HG03469 (cell line): ENCODE measurements around the gene HBM.
"Not testable (repeated sequence)": the region's sequence is repeated elsewhere in the genome, so short reads cannot be mapped to it uniquely, and the experiment has no call there.

Experiments used
- ATAC-seq: cut with Tn5 transposase; IDR thresholded peaks from one replicate; pipeline ENCODE4 v1.9.1; 2021; ENCODE audit warnings: mild to moderate bottlenecking, moderate library complexity, moderate number of reproducible peaks; ENCODE audit not compliant: unreplicated experiment

Gene HBM

DNA sequence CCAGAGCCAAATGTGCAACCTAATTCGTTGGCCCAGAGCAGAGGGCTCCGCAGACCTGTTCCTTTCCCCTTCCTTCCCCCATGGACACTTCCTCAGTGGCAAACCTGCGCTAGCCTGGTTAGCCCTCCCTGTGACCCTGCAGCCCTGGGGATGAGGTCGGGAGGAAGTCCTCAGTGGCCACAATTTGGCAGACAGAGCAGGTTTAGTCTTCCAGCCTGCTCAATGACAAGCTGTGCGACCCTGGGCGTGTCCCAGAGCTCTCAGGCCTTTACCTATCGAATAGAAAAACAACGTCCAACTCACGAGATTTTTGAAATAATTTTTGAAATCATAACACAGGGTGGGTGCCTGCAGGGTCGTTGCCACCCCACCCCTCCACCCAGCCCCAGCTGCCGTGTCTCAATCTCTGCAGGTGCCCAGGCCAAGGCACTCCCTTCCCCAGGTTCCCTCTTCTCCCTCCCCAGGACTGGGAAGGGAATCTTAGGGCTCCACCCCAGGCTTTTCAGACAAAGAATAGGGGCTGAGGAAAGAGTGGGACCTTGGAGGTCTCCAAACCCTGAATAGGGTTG lies 1.4 kb downstream of the HBM start:
- ATAC-seq: no peak

DNA sequence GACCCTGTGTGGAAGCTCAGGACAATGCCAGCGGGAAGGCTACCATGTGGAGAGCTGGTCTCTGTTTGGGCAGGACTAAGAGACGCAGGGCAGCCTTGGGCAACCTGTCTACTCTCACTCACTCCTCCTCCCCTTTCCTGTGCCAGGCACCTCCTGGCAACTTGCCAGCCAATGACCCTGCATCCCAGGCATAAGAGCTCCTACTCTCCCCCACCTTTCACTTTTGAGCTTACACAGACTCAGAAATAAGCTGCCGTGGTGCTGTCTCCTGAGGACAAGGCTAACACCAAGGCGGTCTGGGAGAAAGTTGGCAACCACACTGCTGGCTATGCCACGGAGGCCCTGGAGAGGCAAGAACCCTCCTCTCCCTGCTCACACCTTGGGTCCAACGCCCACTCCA lies 2.6 kb downstream of the HBM start:
- no peak for ATAC-seq

DNA sequence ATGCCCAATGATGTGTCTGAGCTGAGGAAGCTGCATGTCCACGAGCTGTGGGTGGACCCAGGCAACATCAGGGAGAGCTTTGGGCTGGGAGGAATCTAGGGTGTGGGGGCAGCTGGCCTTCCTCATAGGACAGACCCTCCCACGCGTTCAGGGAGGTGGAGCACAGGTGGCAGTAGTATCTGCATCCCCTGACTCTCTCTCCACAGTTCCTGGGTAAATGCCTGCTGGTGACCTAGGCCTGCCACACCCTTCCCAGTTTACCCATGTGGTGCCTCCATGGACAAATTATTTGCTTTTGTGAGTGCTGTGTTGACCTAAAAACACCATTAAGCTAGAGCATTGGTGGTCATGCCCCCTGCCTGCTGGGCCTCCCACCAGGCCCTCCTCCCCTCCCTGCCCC lies 3.2 kb downstream of the HBM start:
- ATAC-seq: no peak

DNA sequence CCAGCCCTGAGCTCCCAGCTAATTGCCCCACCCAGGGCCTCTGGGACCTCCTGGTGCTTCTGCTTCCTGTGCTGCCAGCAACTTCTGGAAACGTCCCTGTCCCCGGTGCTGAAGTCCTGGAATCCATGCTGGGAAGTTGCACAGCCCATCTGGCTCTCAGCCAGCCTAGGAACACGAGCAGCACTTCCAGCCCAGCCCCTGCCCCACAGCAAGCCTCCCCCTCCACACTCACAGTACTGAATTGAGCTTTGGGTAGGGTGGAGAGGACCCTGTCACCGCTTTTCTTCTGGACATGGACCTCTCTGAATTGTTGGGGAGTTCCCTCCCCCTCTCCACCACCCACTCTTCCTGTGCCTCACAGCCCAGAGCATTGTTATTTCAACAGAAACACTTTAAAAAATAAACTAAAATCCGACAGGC lies 4.3 kb downstream of the HBM start:
- ATAC-seq: not testable (repeated sequence)

DNA sequence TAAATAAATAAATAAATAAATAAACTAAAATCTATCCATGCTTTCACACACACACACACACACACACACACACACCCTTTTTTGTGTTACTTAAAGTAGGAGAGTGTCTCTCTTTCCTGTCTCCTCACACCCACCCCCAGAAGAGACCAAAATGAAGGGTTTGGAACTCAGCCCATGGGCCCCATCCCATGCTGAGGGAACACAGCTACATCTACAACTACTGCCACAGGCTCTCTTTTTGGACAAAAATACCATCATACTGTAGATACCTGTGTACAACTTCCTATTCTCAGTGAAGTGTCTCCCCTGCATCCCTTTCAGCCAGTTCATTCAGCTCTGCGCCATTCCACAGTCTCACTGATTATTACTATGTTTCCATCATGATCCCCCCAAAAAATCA lies 5.0 kb downstream of the HBM start:
- no peak for ATAC-seq

DNA sequence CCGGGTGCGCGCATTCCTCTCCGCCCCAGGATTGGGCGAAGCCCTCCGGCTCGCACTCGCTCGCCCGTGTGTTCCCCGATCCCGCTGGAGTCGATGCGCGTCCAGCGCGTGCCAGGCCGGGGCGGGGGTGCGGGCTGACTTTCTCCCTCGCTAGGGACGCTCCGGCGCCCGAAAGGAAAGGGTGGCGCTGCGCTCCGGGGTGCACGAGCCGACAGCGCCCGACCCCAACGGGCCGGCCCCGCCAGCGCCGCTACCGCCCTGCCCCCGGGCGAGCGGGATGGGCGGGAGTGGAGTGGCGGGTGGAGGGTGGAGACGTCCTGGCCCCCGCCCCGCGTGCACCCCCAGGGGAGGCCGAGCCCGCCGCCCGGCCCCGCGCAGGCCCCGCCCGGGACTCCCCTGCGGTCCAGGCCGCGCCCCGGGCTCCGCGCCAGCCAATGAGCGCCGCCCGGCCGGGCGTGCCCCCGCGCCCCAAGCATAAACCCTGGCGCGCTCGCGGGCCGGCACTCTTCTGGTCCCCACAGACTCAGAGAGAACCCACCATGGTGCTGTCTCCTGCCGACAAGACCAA lies 6.7 kb downstream of the HBM start, which contains the start of gene HBA2:
Gene HBA2 (plus strand): TSS at position 503 of the 568 bp plus-strand sequence. CDS start 37 bp downstream, at position 540.
- ATAC-seq: not testable (repeated sequence)

DNA sequence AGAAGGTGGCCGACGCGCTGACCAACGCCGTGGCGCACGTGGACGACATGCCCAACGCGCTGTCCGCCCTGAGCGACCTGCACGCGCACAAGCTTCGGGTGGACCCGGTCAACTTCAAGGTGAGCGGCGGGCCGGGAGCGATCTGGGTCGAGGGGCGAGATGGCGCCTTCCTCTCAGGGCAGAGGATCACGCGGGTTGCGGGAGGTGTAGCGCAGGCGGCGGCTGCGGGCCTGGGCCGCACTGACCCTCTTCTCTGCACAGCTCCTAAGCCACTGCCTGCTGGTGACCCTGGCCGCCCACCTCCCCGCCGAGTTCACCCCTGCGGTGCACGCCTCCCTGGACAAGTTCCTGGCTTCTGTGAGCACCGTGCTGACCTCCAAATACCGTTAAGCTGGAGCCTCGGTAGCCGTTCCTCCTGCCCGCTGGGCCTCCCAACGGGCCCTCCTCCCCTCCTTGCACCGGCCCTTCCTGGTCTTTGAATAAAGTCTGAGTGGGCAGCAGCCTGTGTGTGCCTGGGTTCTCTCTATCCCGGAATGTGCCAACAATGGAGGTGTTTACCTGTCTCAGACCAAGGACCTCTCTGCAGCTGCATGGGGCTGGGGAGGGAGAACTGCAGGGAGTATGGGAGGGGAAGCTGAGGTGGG lies 7.6 kb downstream of the HBM start:
- not testable (repeated sequence) for ATAC-seq

DNA sequence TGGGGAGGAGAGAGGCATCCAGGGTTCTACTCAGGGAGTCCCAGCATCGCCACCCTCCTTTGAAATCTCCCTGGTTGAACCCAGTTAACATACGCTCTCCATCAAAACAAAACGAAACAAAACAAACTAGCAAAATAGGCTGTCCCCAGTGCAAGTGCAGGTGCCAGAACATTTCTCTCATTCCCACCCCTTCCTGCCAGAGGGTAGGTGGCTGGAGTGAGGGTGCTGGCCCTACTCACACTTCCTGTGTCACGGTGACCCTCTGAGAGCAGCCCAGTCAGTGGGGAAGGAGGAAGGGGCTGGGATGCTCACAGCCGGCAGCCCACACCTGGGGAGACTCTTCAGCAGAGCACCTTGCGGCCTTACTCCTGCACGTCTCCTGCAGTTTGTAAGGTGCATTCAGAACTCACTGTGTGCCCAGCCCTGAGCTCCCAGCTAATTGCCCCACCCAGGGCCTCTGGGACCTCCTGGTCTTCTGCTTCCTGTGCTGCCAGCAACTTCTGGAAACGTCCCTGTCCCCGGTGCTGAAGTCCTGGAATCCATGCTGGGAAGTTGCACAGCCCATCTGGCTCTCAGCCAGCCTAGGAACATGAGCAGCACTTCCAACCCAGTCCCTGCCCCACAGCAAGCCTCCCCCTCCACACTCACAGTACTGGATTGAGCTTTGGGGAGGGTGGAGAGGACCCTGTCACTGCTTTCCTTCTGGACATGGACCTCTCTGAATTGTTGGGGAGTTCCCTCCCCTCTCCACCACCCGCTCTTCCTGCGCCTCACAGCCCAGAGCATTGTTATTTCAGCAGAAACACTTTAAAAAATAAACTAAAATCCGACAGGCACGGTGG lies 8.4 kb downstream of the HBM start:
- ATAC-seq: not testable (repeated sequence)

DNA sequence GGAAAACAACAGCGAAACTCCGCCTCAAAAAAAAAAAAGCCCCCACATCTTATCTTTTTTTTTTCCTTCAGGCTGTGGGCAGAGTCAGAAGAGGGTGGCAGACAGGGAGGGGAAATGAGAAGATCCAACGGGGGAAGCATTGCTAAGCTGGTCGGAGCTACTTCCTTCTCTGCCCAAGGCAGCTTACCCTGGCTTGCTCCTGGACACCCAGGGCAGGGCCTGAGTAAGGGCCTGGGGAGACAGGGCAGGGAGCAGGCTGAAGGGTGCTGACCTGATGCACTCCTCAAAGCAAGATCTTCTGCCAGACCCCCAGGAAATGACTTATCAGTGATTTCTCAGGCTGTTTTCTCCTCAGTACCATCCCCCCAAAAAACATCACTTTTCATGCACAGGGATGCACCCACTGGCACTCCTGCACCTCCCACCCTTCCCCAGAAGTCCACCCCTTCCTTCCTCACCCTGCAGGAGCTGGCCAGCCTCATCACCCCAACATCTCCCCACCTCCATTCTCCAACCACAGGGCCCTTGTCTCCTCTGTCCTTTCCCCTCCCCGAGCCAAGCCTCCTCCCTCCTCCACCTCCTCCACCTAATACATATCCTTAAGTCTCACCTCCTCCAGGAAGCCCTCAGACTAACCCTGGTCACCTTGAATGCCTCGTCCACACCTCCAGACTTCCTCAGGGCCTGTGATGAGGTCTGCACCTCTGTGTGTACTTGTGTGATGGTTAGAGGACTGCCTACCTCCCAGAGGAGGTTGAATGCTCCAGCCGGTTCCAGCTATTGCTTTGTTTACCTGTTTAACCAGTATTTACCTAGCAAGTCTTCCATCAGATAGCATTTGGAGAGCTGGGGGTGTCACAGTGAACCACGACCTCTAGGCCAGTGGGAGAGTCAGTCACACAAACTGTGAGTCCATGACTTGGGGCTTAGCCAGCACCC lies 9.5 kb downstream of the HBM start:
- ATAC-seq: no peak

DNA sequence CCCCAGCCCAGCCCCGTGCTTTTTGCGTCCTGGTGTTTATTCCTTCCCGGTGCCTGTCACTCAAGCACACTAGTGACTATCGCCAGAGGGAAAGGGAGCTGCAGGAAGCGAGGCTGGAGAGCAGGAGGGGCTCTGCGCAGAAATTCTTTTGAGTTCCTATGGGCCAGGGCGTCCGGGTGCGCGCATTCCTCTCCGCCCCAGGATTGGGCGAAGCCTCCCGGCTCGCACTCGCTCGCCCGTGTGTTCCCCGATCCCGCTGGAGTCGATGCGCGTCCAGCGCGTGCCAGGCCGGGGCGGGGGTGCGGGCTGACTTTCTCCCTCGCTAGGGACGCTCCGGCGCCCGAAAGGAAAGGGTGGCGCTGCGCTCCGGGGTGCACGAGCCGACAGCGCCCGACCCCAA lies 10.2 kb downstream of the HBM start:
- not testable (repeated sequence) for ATAC-seq

DNA sequence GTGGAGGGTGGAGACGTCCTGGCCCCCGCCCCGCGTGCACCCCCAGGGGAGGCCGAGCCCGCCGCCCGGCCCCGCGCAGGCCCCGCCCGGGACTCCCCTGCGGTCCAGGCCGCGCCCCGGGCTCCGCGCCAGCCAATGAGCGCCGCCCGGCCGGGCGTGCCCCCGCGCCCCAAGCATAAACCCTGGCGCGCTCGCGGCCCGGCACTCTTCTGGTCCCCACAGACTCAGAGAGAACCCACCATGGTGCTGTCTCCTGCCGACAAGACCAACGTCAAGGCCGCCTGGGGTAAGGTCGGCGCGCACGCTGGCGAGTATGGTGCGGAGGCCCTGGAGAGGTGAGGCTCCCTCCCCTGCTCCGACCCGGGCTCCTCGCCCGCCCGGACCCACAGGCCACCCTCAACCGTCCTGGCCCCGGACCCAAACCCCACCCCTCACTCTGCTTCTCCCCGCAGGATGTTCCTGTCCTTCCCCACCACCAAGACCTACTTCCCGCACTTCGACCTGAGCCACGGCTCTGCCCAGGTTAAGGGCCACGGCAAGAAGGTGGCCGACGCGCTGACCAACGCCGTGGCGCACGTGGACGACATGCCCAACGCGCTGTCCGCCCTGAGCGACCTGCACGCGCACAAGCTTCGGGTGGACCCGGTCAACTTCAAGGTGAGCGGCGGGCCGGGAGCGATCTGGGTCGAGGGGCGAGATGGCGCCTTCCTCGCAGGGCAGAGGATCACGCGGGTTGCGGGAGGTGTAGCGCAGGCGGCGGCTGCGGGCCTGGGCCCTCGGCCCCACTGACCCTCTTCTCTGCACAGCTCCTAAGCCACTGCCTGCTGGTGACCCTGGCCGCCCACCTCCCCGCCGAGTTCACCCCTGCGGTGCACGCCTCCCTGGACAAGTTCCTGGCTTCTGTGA lies 11.0 kb downstream of the HBM start, which contains the start of gene HBA1:
Gene HBA1 (plus strand): TSS at position 204 of the 906 bp plus-strand sequence. CDS start 37 bp downstream, at position 241.
- not testable (repeated sequence) for ATAC-seq

DNA sequence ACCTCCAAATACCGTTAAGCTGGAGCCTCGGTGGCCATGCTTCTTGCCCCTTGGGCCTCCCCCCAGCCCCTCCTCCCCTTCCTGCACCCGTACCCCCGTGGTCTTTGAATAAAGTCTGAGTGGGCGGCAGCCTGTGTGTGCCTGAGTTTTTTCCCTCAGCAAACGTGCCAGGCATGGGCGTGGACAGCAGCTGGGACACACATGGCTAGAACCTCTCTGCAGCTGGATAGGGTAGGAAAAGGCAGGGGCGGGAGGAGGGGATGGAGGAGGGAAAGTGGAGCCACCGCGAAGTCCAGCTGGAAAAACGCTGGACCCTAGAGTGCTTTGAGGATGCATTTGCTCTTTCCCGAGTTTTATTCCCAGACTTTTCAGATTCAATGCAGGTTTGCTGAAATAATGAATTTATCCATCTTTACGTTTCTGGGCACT lies 11.6 kb downstream of the HBM start:
- ATAC-seq: no peak

DNA sequence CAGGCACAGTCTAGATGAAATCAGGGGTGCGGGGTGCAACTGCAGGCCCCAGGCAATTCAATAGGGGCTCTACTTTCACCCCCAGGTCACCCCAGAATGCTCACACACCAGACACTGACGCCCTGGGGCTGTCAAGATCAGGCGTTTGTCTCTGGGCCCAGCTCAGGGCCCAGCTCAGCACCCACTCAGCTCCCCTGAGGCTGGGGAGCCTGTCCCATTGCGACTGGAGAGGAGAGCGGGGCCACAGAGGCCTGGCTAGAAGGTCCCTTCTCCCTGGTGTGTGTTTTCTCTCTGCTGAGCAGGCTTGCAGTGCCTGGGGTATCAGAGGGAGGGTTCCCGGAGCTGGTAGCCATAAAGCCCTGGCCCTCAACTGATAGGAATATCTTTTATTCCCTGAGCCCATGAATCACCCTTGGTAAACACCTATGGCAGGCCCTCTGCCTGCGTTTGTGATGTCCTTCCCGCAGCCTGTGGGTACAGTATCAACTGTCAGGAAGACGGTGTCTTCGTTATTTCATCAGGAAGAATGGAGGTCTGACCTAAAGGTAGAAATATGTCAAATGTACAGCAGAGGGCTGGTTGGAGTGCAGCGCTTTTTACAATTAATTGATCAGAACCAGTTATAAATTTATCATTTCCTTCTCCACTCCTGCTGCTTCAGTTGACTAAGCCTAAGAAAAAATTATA lies 12.3 kb downstream of the HBM start:
- no peak for ATAC-seq

DNA sequence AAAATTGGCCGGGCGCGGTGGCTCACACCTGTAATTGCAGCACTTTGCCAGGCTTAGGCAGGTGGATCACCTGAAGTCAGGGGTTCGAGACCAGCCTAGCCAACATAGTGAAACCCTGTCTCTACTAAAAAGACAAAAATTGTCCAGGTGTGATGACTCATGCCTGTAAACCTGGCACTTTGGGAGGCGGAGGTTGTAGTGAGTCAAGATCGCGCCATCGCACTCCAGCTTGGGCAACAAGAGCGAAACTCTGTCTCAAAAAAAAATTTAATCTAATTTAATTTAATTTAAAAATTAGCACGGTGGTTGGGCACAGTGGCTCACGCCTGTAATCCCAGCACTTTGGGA lies 12.9 kb downstream of the HBM start:
- no peak for ATAC-seq

DNA sequence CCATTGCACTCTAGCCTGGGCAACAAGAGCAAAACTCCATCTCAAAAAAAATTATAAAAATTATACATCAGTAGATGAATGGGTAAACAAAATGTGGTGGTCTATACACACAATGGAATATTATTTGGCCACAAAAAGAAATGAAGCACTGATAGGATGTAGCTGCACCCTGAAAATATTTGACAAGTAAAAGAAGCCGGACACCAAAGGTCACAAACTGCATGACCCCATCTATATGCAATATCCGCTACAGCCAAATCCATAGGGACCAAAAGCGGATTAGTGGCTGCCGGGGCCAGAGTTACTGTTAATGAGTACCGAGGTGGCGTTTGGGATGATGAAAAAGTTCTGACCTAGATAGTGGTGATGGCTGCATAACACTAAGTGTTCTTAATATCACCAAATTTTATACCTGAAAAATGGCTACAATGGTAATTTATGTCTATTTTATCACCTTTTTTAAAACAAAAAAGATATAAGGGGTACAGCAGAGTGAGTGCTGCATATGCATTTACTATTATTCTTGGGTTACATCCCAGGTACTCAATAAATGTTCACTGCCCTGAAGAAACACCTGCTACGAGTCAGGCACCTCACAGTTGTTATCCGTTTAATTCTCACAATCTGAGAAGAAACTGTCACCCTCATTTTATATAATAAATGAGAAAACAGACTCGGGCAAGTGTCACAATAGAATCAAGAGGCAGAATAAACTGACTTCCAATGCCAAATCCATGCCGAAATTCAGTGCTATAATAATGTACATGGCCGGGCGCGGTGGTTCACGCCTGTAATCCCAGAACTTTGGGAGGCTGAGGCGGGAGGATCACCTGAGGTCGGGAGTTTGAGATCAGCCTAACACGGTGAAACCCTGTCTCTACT lies 13.7 kb downstream of the HBM start:
- ATAC-seq: no peak

DNA sequence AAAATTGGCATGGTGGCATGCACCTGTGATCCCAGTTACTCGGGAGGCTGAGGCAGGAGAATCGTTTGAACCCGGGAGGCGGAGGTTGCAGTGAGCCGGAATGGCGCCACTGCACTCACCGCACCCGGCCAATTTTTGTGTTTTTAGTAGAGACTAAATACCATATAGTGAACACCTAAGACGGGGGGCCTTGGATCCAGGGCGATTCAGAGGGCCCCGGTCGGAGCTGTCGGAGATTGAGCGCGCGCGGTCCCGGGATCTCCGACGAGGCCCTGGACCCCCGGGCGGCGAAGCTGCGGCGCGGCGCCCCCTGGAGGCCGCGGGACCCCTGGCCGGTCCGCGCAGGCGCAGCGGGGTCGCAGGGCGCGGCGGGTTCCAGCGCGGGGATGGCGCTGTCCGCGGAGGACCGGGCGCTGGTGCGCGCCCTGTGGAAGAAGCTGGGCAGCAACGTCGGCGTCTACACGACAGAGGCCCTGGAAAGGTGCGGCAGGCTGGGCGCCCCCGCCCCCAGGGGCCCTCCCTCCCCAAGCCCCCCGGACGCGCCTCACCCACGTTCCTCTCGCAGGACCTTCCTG lies 14.4 kb downstream of the HBM start, which contains the start of gene HBQ1:
Gene HBQ1 (plus strand): TSS at position 359 of the 575 bp plus-strand sequence. CDS start 28 bp downstream, at position 387.
- no peak for ATAC-seq
